HG03280 (cell line): ENCODE data around the gene SLC16A6.
"Not testable (repeated sequence)": the region's sequence is repeated elsewhere in the genome, so short reads cannot be mapped to it uniquely, and the experiment has no call there.

Experiments
- ATAC-seq: cut with Tn5 transposase; IDR thresholded peaks from one replicate; pipeline ENCODE4 v1.9.1; 2021; ENCODE audit warnings: mild to moderate bottlenecking, moderate library complexity; ENCODE audit not compliant: unreplicated experiment

SLC16A6 gene

GRCh38 chr17:68290955-68291835 lies at the start of gene SLC16A6, which contains the start of gene ARSG:
TSS of gene SLC16A6 (minus strand) at chr17:68291127. CDS start at chr17:68278320, 12,807 bp downstream.
TSS of gene ARSG (plus strand) at chr17:68291495. CDS start at chr17:68307494, 15,999 bp downstream.
- ATAC-seq = peak; percentile 51

GRCh38 chr17:68334393-68334792 lies 43.5 kb upstream of the SLC16A6 start:
- ATAC-seq = no peak

- ATAC-seq = not testable (repeated sequence)
Measured at GRCh38 chr17:68331932-68332331, 41.0 kb upstream of the SLC16A6 start.

GRCh38 chr17:68329331-68329730 lies 38.4 kb upstream of the SLC16A6 start:
- no peak for ATAC-seq

GRCh38 chr17:68328676-68329075 lies 37.7 kb upstream of the SLC16A6 start:
- ATAC-seq = no peak

GRCh38 chr17:68327823-68328557 lies 37.1 kb upstream of the SLC16A6 start:
- ATAC-seq = no peak

GRCh38 chr17:68326681-68327080 lies 35.8 kb upstream of the SLC16A6 start:
- ATAC-seq = no peak

- no peak for ATAC-seq
Measured at GRCh38 chr17:68325961-68326360, 35.0 kb upstream of the SLC16A6 start.

GRCh38 chr17:68324654-68325336 lies 33.9 kb upstream of the SLC16A6 start:
- no peak for ATAC-seq

GRCh38 chr17:68324114-68324513 lies 33.2 kb upstream of the SLC16A6 start:
- ATAC-seq = no peak

- ATAC-seq = no peak
Measured at GRCh38 chr17:68322630-68323029, 31.7 kb upstream of the SLC16A6 start.

- ATAC-seq = no peak
Measured at GRCh38 chr17:68321556-68321954, 30.6 kb upstream of the SLC16A6 start.

- no peak for ATAC-seq
Measured at GRCh38 chr17:68320943-68321555, 30.1 kb upstream of the SLC16A6 start.

GRCh38 chr17:68320311-68320865 lies 29.5 kb upstream of the SLC16A6 start:
- no peak for ATAC-seq

GRCh38 chr17:68319410-68320162 lies 28.7 kb upstream of the SLC16A6 start:
- ATAC-seq = no peak

GRCh38 chr17:68318103-68318991 lies 27.4 kb upstream of the SLC16A6 start:
- ATAC-seq = no peak

- ATAC-seq = no peak
Measured at GRCh38 chr17:68317458-68317857, 26.5 kb upstream of the SLC16A6 start.

GRCh38 chr17:68315930-68316329 lies 25.0 kb upstream of the SLC16A6 start:
- ATAC-seq = no peak
